Measurements from ENCODE around the gene KLHDC8A. TPM values are rescaled to one million over a fixed set of nuclear protein-coding genes. Genes with fewer than 3 reads are reported as not detected.
A peak's percentile ranks its signal among the peaks of the same experiment; 100 is the strongest.

KLHDC8A gene
- total and polyA plus RNA-seq, 2 of the 13 experiments (the other 11 are each of a cell fraction or from before 2014, with no cell fraction given) = not detected

GRCh38 chr1:205344066-205344928 is 12.4 kb downstream of the KLHDC8A start (continued):
- TF ChIP-seq ZNF124 (CRISPR knock-in tag; IDR thresholded peaks at IDR 0.05) (no peak), ZNF496 (CRISPR knock-in tag; IDR thresholded peaks at IDR 0.05; ENCODE audit: insufficient replicate concordance) (no peak), UBTF (CRISPR knock-in tag; IDR thresholded peaks at IDR 0.05) (0 out of 2 replicates have a peak, but pooled peaks have one; percentile 20), RXRA (CRISPR knock-in tag; IDR thresholded peaks at IDR 0.05) (peak; percentile 52; the same call in 1 of the 2 replicates), SOX6 (IDR thresholded peaks at IDR 0.05) (no peak), SOX6 (CRISPR knock-in tag; IDR thresholded peaks at IDR 0.05) (peak; percentile 75), ZNF441 (CRISPR knock-in tag; IDR thresholded peaks at IDR 0.05; ENCODE audit: borderline replicate concordance) (peak; percentile 97), SP5 (CRISPR knock-in tag; IDR thresholded peaks at IDR 0.05; ENCODE audit: borderline replicate concordance, low read depth) (peak; percentile 91), HNF4A (CRISPR knock-in tag; IDR thresholded peaks at IDR 0.05) (peak; percentile 22; the same call in 1 of the 2 replicates), MIXL1 (CRISPR knock-in tag; IDR thresholded peaks at IDR 0.05) (no peak), SAP130 (CRISPR knock-in tag; IDR thresholded peaks at IDR 0.05; ENCODE audit: low read depth) (no peak), ESRRA (CRISPR knock-in tag; IDR thresholded peaks at IDR 0.05; ENCODE audit: low read depth) (0 out of 2 replicates have a peak, but pooled peaks have one; percentile 48), HOXA3 (CRISPR knock-in tag; IDR thresholded peaks at IDR 0.05) (0 out of 2 replicates have a peak, but pooled peaks have one; percentile 38), HIC2 (CRISPR knock-in tag; IDR thresholded peaks at IDR 0.05; ENCODE audit: low read depth) (peak; percentile 53; the same call in 1 of the 2 replicates), RERE (CRISPR knock-in tag; IDR thresholded peaks at IDR 0.05; ENCODE audit: low read depth) (peak; percentile 35; the same call in 1 of the 2 replicates), PAXIP1 (CRISPR knock-in tag; conservative IDR thresholded peaks at IDR 0.05) (0 out of 2 replicates have a peak, but pooled peaks have one; percentile 28)

Measured in HepG2 (cell line).